AG04450 (cell line): Measurements from ENCODE around the gene DBNDD1. TPM values are rescaled to one million over a fixed set of nuclear protein-coding genes. Genes with fewer than 3 reads are reported as not detected.
"Not testable (repeated sequence)": the region's sequence is repeated elsewhere in the genome, so short reads cannot be mapped to it uniquely, and the experiment has no call there.

Experiments
- CTCF ChIA-PET: fragments of 300-600, 350-600 bp; formaldehyde crosslinking; extraction: SDS; loops from one replicate; lab custom pipeline; 2022; ENCODE audit warnings: antibody characterized with exemption, inconsistent platforms; lab: Charles Lee
- POLR2A ChIA-PET: fragments of 350-600 bp; formaldehyde crosslinking; extraction: SDS; loops from one replicate; lab custom pipeline; 2021; ENCODE audit warnings: antibody characterized with exemption, inconsistent platforms; lab: Yijun Ruan, JAX
- DNase-seq: peaks from one replicate; pipeline ENCODE4 v3.0.0-alpha.2; 2011; ENCODE audit warnings: low read depth, low spot score
- H3K27ac ChIP-seq: one replicate; pipeline ENCODE4 v1.5.1; 2012; ENCODE audit warnings: low read depth, low read length, control low read depth
- H3K27me3 ChIP-seq: one replicate; pipeline ENCODE4 v1.6.0; 2012; ENCODE audit warnings: low read length; ENCODE audit not compliant: control insufficient read depth, insufficient read depth
- H3K4me3 ChIP-seq: 2 replicates; pipeline ENCODE4 v1.5.1; 2011; ENCODE audit warnings: mild to moderate bottlenecking, low read depth, low read length, control low read depth
- H3K9me3 ChIP-seq: 2 replicates; pipeline ENCODE4 v1.5.1; 2012; ENCODE audit warnings: low read length; ENCODE audit not compliant: control insufficient read depth, insufficient read depth
- CTCF ChIP-seq: IDR thresholded peaks from 2 replicates; pipeline ENCODE4 v1.5.1; 2011; ENCODE audit warnings: low read depth, low read length, control low read depth, inconsistent platforms
- polyA plus RNA-seq: library from polyadenylated mRNA; depleted of rRNA; stranded (reverse); fragments of >200 nt; gene quantifications from 2 replicates; pipeline ENCODE4 v1.2.3, GENCODE V29; 2011

The DBNDD1 gene
- polyA plus RNA-seq, 1 experiment = 9.2 TPM

GRCh38 chr16:90002759-90003158, 16.5 kb downstream of the DBNDD1 start:
- Histone ChIP-seq H3K27me3 (no peaks in the 10 kb centered on the region), H3K27ac (no peak overlapping the region), H3K4me3 (no peak overlapping the region), H3K9me3 (peaks cover 6% of the 10 kb centered on the region; the same call in 1 of the 2 replicates)
- CTCF ChIA-PET = no interaction called here
- no peak for TF ChIP-seq CTCF
- POLR2A ChIA-PET = no interaction called here
- no peak for DNase-seq

- H3K27ac ChIP-seq = no peak overlapping the region
- H3K9me3 ChIP-seq = peaks cover 8% of the 10 kb centered on the region
- no peak overlapping the region for H3K4me3 ChIP-seq
- no peaks in the 10 kb centered on the region for H3K27me3 ChIP-seq
- no peak for TF ChIP-seq CTCF
- DNase-seq = no peak
- ChIA-PET CTCF (no interaction called here), POLR2A (no interaction called here)
Observed at GRCh38 chr16:90001761-90002503, 17.3 kb downstream of the DBNDD1 start.

GRCh38 chr16:90000733-90001427, 18.4 kb downstream of the DBNDD1 start:
- no peak overlapping the region for H3K27ac ChIP-seq
- ChIA-PET POLR2A (no interaction called here), CTCF (no interaction called here)
- TF ChIP-seq CTCF = no peak
- no peaks in the 10 kb centered on the region for H3K27me3 ChIP-seq
- H3K9me3 ChIP-seq = peaks cover 14% of the 10 kb centered on the region
- no peak overlapping the region for H3K4me3 ChIP-seq
- DNase-seq = no peak

- Histone ChIP-seq H3K27ac (no peak overlapping the region), H3K4me3 (no peak overlapping the region), H3K27me3 (no peaks in the 10 kb centered on the region), H3K9me3 (peaks cover 23% of the 10 kb centered on the region)
- CTCF ChIA-PET = no interaction called here
- no peak for DNase-seq
- no peak for TF ChIP-seq CTCF
- POLR2A ChIA-PET = no interaction called here
Observed at GRCh38 chr16:89999831-90000574, 19.3 kb downstream of the DBNDD1 start.

- CTCF ChIA-PET = no interaction called here
- DNase-seq = no peak
- Histone ChIP-seq H3K27ac (peak overlapping the region; percentile 90), H3K9me3 (peaks cover 46% of the 10 kb centered on the region), H3K4me3 (no peak overlapping the region), H3K27me3 (no peaks in the 10 kb centered on the region)
- TF ChIP-seq CTCF = no peak
- POLR2A ChIA-PET = no interaction called here
Observed at GRCh38 chr16:89996178-89996489, 23.1 kb downstream of the DBNDD1 start.

GRCh38 chr16:89995475-89996177, 23.6 kb downstream of the DBNDD1 start:
- CTCF ChIA-PET, DNase-seq, H3K27me3 ChIP-seq, POLR2A ChIA-PET, H3K4me3 ChIP-seq: not testable (repeated sequence)
- H3K27ac ChIP-seq = peak overlapping the region; percentile 90
- H3K9me3 ChIP-seq = peaks cover 46% of the 10 kb centered on the region
